ENCODE data around the gene SIX2. TPM values are rescaled to one million over a fixed set of nuclear protein-coding genes. Genes with fewer than 3 reads are reported as not detected.

SIX2 gene
- total and polyA plus RNA-seq, 2 donors from 2014 or later = 0.28 to 0.62 TPM

DNA sequence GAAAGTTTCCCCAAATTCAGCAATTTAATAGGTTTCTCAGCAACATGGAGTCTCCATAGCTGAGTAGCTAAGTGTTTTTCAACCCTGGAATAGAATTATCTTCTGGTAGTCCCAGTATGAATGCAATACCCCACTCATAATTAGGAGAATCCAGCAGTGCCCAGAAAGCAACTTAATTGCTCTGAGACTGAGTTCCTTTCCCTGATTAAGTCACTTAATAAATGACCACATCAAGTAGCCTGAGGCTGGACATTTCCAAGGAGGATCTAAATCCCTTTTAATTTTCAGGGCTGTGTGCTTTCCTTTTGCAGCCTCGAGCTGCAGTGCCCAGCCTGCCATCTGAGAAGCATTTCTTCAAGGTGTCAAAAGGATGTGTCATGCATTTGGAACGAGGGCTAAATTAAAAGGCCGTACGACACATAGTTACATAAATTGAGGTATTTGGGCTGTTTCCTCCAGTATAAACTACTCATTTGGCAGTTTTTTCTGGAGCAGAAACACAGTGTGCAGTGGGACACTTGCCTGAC, 17.7 kb upstream of the SIX2 start:
- Histone ChIP-seq H3K27ac (ENCODE audit: low read depth in 2 of 2, low read length in 2 of 2) (no peak overlapping the region), H3K4me1 (ENCODE audit: control insufficient read depth in 2 of 3, insufficient read depth in 2 of 3, low read depth in 1 of 3, low read length in 3 of 3) (no peaks in the 10 kb centered on the region), H3K4me3 (ENCODE audit: low read length in 3 of 3) (no peak overlapping the region), H3K9ac (ENCODE audit: low read length in 3 of 3) (no peak overlapping the region), H3K9me3 (ENCODE audit: control insufficient read depth in 2 of 3, insufficient read depth in 1 of 3, low read length in 3 of 3) (no peaks in the 10 kb centered on the region), H3K36me3 (ENCODE audit: control insufficient read depth in 2 of 3, insufficient read depth in 3 of 3, low read length in 3 of 3) (no peaks in the 10 kb centered on the region), H3K27me3 (ENCODE audit: control insufficient read depth, insufficient read depth, low read length) (no peaks in the 10 kb centered on the region)
- DNase-seq = no peak
- intact Hi-C loops (cut with DNase I) = no loop called here
- no peak for TF ChIP-seq CTCF (IDR thresholded peaks at IDR 0.05; ENCODE audit: borderline replicate concordance, extremely low read depth, insufficient read depth)
- FAIRE-seq = no peak

- Histone ChIP-seq H3K27ac (ENCODE audit: low read depth in 2 of 2, low read length in 2 of 2) (no peak overlapping the region), H3K36me3 (ENCODE audit: control insufficient read depth in 2 of 3, insufficient read depth in 3 of 3, low read length in 3 of 3) (no peaks in the 10 kb centered on the region), H3K4me1 (ENCODE audit: control insufficient read depth in 2 of 3, insufficient read depth in 2 of 3, low read depth in 1 of 3, low read length in 3 of 3) (no peaks in the 10 kb centered on the region), H3K4me3 (ENCODE audit: low read length in 3 of 3) (no peak overlapping the region), H3K27me3 (ENCODE audit: control insufficient read depth, insufficient read depth, low read length) (no peaks in the 10 kb centered on the region), H3K9me3 (ENCODE audit: control insufficient read depth in 2 of 3, insufficient read depth in 1 of 3, low read length in 3 of 3) (no peaks in the 10 kb centered on the region), H3K9ac (ENCODE audit: low read length in 3 of 3) (no peak overlapping the region)
- DNase-seq (peak in 1 of 5 donors; percentile 14), FAIRE-seq (no peak)
- intact Hi-C loops (cut with DNase I) = no loop called here
- TF ChIP-seq CTCF (IDR thresholded peaks at IDR 0.05; ENCODE audit: borderline replicate concordance, extremely low read depth, insufficient read depth) = no peak
Observed at GRCh38 chr2:45024600-45025291, 15.5 kb upstream of the SIX2 start.

GRCh38 chr2:45024097-45024496, 14.8 kb upstream of the SIX2 start:
- no peaks in the 10 kb centered on the region for H3K9me3 ChIP-seq (ENCODE audit: control insufficient read depth in 2 of 3, insufficient read depth in 1 of 3, low read length in 3 of 3)
- H3K4me3 ChIP-seq (ENCODE audit: low read length in 3 of 3) = no peak overlapping the region
- DNase-seq (peak in 1 of 5 donors; percentile 54), FAIRE-seq (no peak)
- no peaks in the 10 kb centered on the region for H3K27me3 ChIP-seq (ENCODE audit: control insufficient read depth, insufficient read depth, low read length)
- no peak overlapping the region for H3K27ac ChIP-seq (ENCODE audit: low read depth in 2 of 2, low read length in 2 of 2)
- H3K9ac ChIP-seq (ENCODE audit: low read length in 3 of 3) = no peak overlapping the region
- no peak for TF ChIP-seq CTCF (IDR thresholded peaks at IDR 0.05; ENCODE audit: borderline replicate concordance, extremely low read depth, insufficient read depth)
- H3K36me3 ChIP-seq (ENCODE audit: control insufficient read depth in 2 of 3, insufficient read depth in 3 of 3, low read length in 3 of 3) = no peaks in the 10 kb centered on the region
- intact Hi-C loops (cut with DNase I) = no loop called here
- H3K4me1 ChIP-seq (ENCODE audit: control insufficient read depth in 2 of 3, insufficient read depth in 2 of 3, low read depth in 1 of 3, low read length in 3 of 3) = no peaks in the 10 kb centered on the region
